WTC11 (cell line): Measurements from ENCODE around the gene NEDD9. TPM values are rescaled to one million over a fixed set of nuclear protein-coding genes. Genes with fewer than 3 reads are reported as not detected.

ENCODE experiments used
- ATAC-seq: fragments of 200-7000 bp; cut with Tn5 transposase; 2 replicates; pipeline ENCODE4 v1.10.0; 2021; ENCODE audit warnings: mild to moderate bottlenecking, moderate library complexity
- CTCF ChIA-PET: fragments of 300-600 bp; sonication (Branson Sonifier 250); formaldehyde crosslinking; loops from one replicate; lab custom pipeline; 2021; ENCODE audit warnings: antibody characterized with exemption; lab: Charles Lee
- POLR2A ChIA-PET: fragments of 350-600 bp; sonication (Branson Sonifier 250); formaldehyde crosslinking; loops from one replicate; lab custom pipeline; 2021; ENCODE audit warnings: antibody characterized with exemption; lab: Charles Lee
- DNase-seq: peaks from one replicate; pipeline ENCODE4 v3.0.0; 2021; ENCODE audit warnings: low spot score
- H3K27ac Mint-ChIP-seq: 2 replicates; pipeline ENCODE4 v1.8.0; 2021; ENCODE audit warnings: mixed read lengths
- H3K27me3 Mint-ChIP-seq: 2 replicates; pipeline ENCODE4 v1.8.0; 2021; ENCODE audit warnings: low read depth, mild to moderate bottlenecking, moderate library complexity, mixed read lengths
- H3K36me3 Mint-ChIP-seq: 2 replicates; pipeline ENCODE4 v1.8.0; 2021; ENCODE audit warnings: mixed read lengths
- H3K4me1 Mint-ChIP-seq: 2 replicates; pipeline ENCODE4 v1.8.0; 2022; ENCODE audit warnings: mixed read lengths
- H3K4me3 Mint-ChIP-seq: 2 replicates; pipeline ENCODE4 v1.8.0; 2021; ENCODE audit warnings: mild to moderate bottlenecking, moderate library complexity, mixed read lengths
- H3K9me3 Mint-ChIP-seq: 2 replicates; pipeline ENCODE4 v1.8.0; 2021; ENCODE audit warnings: mixed read lengths
- ELF4 ChIP-seq: sonication (generic); formaldehyde crosslinking; IDR thresholded peaks from 2 replicates; pipeline ENCODE4 v1.8.1; 2022; ENCODE audit warnings: low read depth, mild to moderate bottlenecking, moderate library complexity, missing genetic modification reagents
- FOXP1 ChIP-seq: sonication (generic); formaldehyde crosslinking; IDR thresholded peaks from 2 replicates; pipeline ENCODE4 v1.8.0; 2022; ENCODE audit warnings: missing genetic modification reagents, mild to moderate bottlenecking, moderate library complexity, borderline replicate concordance
- GTF2I ChIP-seq: fragments of 250-450 bp; sonication (Bioruptor Pico); conservative IDR thresholded peaks from 2 replicates; pipeline ENCODE4 v1.4.0; 2021; ENCODE audit warnings: mild to moderate bottlenecking
- JUN ChIP-seq: sonication (generic); formaldehyde crosslinking; IDR thresholded peaks from 2 replicates; pipeline ENCODE4 v1.8.0; 2023; ENCODE audit warnings: mild to moderate bottlenecking, missing genetic modification reagents
- TCF7 ChIP-seq: sonication (generic); formaldehyde crosslinking; IDR thresholded peaks from 2 replicates; pipeline ENCODE4 v1.8.0; 2022; ENCODE audit warnings: mild to moderate bottlenecking, low read depth, missing genetic modification reagents, moderate library complexity
- TP53 ChIP-seq: sonication (generic); formaldehyde crosslinking; IDR thresholded peaks from 2 replicates; pipeline ENCODE4 v1.8.1; 2023; ENCODE audit warnings: mild to moderate bottlenecking, missing genetic modification reagents
- ZNF138 ChIP-seq: sonication (generic); formaldehyde crosslinking; conservative IDR thresholded peaks from 2 replicates; pipeline ENCODE4 v1.8.1; 2022; ENCODE audit warnings: mild to moderate bottlenecking, moderate library complexity, missing genetic modification reagents
- ZNF263 ChIP-seq: sonication (generic); formaldehyde crosslinking; IDR thresholded peaks from 2 replicates; pipeline ENCODE4 v1.8.1; 2022; ENCODE audit warnings: low read depth, mild to moderate bottlenecking, moderate library complexity, missing genetic modification reagents
- ZNF671 ChIP-seq: fragments of 250-450 bp; sonication (Bioruptor Pico); IDR thresholded peaks from 2 replicates; pipeline ENCODE4 v1.8.0; 2021; ENCODE audit warnings: mild to moderate bottlenecking
- total RNA-seq: library from RNA; stranded (reverse); gene quantifications from 3 replicates; pipeline ENCODE4 v1.2.3, GENCODE V29; 2021
- TF ChIP-seq, protein P1 (sequence below): fragments of 250-450 bp; sonication (Bioruptor Pico); IDR thresholded peaks from 2 replicates; pipeline ENCODE4 v1.9.0; 2021; ENCODE audit warnings: mild to moderate bottlenecking
- TF ChIP-seq, protein P2 (sequence below): sonication (generic); formaldehyde crosslinking; IDR thresholded peaks from 2 replicates; pipeline ENCODE4 v1.8.0; 2023; ENCODE audit warnings: mild to moderate bottlenecking, missing genetic modification reagents
- TF ChIP-seq, protein P3 (sequence below): sonication (generic); formaldehyde crosslinking; IDR thresholded peaks from 2 replicates; pipeline ENCODE4 v1.8.0; 2022; ENCODE audit warnings: mild to moderate bottlenecking, missing genetic modification reagents
- TF ChIP-seq, protein P4 (sequence below): sonication (generic); formaldehyde crosslinking; IDR thresholded peaks from 2 replicates; pipeline ENCODE4 v1.8.1; 2022; ENCODE audit warnings: low read depth, mild to moderate bottlenecking, moderate library complexity, missing genetic modification reagents, borderline replicate concordance
- TF ChIP-seq, protein P5 (sequence below): sonication (generic); formaldehyde crosslinking; IDR thresholded peaks from 2 replicates; pipeline ENCODE4 v1.8.0; 2023; ENCODE audit warnings: missing genetic modification reagents, mild to moderate bottlenecking, borderline replicate concordance
- TF ChIP-seq, protein P6 (sequence below): fragments of 250-450 bp; sonication (Bioruptor Pico); IDR thresholded peaks from 2 replicates; pipeline ENCODE4 v2.1.2; 2022; ENCODE audit warnings: mild to moderate bottlenecking, moderate library complexity
- TF ChIP-seq, protein P7 (sequence below): sonication (generic); formaldehyde crosslinking; IDR thresholded peaks from 2 replicates; pipeline ENCODE4 v1.8.1; 2022; ENCODE audit warnings: low read depth, missing genetic modification reagents, borderline replicate concordance

NEDD9 gene
- total RNA-seq, 1 experiment from 2014 or later = 9.8 TPM

DNA sequence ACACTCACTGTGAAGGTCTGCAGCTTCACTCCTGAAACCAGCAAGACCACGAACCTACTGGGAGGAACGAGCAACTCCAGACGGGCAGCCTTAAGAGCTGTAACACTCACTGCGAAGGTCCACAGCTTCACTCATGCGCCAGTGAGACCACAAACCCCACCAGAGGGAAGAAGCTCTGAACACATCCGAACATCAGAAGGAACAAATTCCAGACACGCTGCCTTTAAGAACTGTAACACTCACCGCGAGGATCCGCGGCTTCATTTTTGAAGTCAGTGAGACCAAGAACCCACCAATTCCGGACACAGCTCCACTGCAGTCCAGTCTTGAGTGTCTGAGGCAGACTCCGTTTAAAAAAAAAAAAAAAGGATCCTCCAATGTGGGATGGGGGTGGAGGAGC is 60.5 kb downstream of the NEDD9 start:
- POLR2A ChIA-PET = no interaction called here
- CTCF ChIA-PET = interaction anchor here (0.6 to 3.3 kb wide), 16 partner anchors 16 to 440 kb away, joined by 3 to 19 read pairs (median 4); partner anchors contain the start of gene NEDD9
- no peak overlapping the region for H3K27ac Mint-ChIP-seq

DNA sequence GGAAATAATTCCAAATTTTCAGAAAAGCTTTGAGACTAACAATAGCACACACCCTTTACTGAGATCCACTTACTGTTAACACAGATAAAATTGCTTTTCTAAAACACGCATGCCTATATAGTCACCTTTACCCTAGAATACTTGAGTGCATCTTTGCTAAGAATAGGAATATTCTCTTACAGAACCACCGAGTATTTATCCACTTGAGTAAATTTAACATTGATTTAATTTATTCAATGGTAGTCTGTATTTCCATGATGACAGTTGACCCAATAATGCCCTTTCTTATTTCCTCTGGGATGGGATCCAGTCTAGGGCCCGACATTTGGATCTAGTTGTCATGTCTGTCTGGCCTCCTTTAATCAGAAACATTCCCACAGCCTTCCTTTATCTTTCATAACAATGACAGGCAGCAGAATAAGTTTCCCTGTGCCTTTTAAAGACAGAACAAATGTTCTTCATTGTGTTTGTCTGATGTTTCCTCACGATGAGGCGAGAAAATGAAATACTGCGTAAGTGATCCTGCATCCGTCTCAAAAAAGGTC is 64.3 kb downstream of the NEDD9 start:
- peaks cover 13% of the 10 kb centered on the region for H3K4me1 Mint-ChIP-seq
- POLR2A ChIA-PET = no interaction called here
- CTCF ChIA-PET = interaction anchor here (1.8 kb wide), 1 partner anchor 24 kb away, joined by 5 read pairs; no protein-coding TSS in a partner anchor
- H3K4me3 Mint-ChIP-seq = no peak overlapping the region
- no peak overlapping the region for H3K27ac Mint-ChIP-seq
- DNase-seq (no peak), ATAC-seq (no peak)
- peaks cover 5% of the 10 kb centered on the region for H3K9me3 Mint-ChIP-seq
- H3K27me3 Mint-ChIP-seq = no peaks in the 10 kb centered on the region
- H3K36me3 Mint-ChIP-seq = no peaks in the 10 kb centered on the region
- TF ChIP-seq JUN (CRISPR knock-in tag) (no peak), ZNF263 (CRISPR knock-in tag) (no peak), ZNF138 (CRISPR knock-in tag) (no peak)
- TF ChIP-seq, protein P1, sequence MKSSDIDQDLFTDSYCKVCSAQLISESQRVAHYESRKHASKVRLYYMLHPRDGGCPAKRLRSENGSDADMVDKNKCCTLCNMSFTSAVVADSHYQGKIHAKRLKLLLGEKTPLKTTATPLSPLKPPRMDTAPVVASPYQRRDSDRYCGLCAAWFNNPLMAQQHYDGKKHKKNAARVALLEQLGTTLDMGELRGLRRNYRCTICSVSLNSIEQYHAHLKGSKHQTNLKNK (CRISPR knock-in tag) = no peak
- TF ChIP-seq, protein P2, sequence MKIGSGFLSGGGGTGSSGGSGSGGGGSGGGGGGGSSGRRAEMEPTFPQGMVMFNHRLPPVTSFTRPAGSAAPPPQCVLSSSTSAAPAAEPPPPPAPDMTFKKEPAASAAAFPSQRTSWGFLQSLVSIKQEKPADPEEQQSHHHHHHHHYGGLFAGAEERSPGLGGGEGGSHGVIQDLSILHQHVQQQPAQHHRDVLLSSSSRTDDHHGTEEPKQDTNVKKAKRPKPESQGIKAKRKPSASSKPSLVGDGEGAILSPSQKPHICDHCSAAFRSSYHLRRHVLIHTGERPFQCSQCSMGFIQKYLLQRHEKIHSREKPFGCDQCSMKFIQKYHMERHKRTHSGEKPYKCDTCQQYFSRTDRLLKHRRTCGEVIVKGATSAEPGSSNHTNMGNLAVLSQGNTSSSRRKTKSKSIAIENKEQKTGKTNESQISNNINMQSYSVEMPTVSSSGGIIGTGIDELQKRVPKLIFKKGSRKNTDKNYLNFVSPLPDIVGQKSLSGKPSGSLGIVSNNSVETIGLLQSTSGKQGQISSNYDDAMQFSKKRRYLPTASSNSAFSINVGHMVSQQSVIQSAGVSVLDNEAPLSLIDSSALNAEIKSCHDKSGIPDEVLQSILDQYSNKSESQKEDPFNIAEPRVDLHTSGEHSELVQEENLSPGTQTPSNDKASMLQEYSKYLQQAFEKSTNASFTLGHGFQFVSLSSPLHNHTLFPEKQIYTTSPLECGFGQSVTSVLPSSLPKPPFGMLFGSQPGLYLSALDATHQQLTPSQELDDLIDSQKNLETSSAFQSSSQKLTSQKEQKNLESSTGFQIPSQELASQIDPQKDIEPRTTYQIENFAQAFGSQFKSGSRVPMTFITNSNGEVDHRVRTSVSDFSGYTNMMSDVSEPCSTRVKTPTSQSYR = no peak
- TF ChIP-seq, protein P3, sequence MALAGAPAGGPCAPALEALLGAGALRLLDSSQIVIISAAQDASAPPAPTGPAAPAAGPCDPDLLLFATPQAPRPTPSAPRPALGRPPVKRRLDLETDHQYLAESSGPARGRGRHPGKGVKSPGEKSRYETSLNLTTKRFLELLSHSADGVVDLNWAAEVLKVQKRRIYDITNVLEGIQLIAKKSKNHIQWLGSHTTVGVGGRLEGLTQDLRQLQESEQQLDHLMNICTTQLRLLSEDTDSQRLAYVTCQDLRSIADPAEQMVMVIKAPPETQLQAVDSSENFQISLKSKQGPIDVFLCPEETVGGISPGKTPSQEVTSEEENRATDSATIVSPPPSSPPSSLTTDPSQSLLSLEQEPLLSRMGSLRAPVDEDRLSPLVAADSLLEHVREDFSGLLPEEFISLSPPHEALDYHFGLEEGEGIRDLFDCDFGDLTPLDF (CRISPR knock-in tag) = no peak
- TF ChIP-seq, protein P4, sequence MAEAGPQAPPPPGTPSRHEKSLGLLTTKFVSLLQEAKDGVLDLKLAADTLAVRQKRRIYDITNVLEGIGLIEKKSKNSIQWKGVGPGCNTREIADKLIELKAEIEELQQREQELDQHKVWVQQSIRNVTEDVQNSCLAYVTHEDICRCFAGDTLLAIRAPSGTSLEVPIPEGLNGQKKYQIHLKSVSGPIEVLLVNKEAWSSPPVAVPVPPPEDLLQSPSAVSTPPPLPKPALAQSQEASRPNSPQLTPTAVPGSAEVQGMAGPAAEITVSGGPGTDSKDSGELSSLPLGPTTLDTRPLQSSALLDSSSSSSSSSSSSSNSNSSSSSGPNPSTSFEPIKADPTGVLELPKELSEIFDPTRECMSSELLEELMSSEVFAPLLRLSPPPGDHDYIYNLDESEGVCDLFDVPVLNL (CRISPR knock-in tag) = no peak

More for the DNA sequence above, 60.5 kb downstream of the NEDD9 start:
- ATAC-seq (no peak), DNase-seq (no peak)
- Mint-ChIP-seq H3K27me3 (no peaks in the 10 kb centered on the region; the same call in 1 of the 2 replicates), H3K4me1 (peaks cover 17% of the 10 kb centered on the region), H3K9me3 (peaks cover 5% of the 10 kb centered on the region), H3K4me3 (no peak overlapping the region), H3K36me3 (no peaks in the 10 kb centered on the region)
- no peak for TF ChIP-seq TP53
- TF ChIP-seq GTF2I = no peak
- TF ChIP-seq, protein P5, sequence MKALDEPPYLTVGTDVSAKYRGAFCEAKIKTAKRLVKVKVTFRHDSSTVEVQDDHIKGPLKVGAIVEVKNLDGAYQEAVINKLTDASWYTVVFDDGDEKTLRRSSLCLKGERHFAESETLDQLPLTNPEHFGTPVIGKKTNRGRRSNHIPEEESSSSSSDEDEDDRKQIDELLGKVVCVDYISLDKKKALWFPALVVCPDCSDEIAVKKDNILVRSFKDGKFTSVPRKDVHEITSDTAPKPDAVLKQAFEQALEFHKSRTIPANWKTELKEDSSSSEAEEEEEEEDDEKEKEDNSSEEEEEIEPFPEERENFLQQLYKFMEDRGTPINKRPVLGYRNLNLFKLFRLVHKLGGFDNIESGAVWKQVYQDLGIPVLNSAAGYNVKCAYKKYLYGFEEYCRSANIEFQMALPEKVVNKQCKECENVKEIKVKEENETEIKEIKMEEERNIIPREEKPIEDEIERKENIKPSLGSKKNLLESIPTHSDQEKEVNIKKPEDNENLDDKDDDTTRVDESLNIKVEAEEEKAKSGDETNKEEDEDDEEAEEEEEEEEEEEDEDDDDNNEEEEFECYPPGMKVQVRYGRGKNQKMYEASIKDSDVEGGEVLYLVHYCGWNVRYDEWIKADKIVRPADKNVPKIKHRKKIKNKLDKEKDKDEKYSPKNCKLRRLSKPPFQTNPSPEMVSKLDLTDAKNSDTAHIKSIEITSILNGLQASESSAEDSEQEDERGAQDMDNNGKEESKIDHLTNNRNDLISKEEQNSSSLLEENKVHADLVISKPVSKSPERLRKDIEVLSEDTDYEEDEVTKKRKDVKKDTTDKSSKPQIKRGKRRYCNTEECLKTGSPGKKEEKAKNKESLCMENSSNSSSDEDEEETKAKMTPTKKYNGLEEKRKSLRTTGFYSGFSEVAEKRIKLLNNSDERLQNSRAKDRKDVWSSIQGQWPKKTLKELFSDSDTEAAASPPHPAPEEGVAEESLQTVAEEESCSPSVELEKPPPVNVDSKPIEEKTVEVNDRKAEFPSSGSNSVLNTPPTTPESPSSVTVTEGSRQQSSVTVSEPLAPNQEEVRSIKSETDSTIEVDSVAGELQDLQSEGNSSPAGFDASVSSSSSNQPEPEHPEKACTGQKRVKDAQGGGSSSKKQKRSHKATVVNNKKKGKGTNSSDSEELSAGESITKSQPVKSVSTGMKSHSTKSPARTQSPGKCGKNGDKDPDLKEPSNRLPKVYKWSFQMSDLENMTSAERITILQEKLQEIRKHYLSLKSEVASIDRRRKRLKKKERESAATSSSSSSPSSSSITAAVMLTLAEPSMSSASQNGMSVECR (CRISPR knock-in tag) = no peak
- TF ChIP-seq, protein P6, sequence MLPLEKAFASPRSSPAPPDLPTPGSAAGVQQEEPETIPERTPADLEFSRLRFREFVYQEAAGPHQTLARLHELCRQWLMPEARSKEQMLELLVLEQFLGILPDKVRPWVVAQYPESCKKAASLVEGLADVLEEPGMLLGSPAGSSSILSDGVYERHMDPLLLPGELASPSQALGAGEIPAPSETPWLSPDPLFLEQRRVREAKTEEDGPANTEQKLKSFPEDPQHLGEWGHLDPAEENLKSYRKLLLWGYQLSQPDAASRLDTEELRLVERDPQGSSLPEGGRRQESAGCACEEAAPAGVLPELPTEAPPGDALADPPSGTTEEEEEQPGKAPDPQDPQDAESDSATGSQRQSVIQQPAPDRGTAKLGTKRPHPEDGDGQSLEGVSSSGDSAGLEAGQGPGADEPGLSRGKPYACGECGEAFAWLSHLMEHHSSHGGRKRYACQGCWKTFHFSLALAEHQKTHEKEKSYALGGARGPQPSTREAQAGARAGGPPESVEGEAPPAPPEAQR (CRISPR knock-in tag) = no peak
- TF ChIP-seq FOXP1 = no peak
- no peak for TF ChIP-seq ELF4 (CRISPR knock-in tag)
- TF ChIP-seq, protein P7, sequence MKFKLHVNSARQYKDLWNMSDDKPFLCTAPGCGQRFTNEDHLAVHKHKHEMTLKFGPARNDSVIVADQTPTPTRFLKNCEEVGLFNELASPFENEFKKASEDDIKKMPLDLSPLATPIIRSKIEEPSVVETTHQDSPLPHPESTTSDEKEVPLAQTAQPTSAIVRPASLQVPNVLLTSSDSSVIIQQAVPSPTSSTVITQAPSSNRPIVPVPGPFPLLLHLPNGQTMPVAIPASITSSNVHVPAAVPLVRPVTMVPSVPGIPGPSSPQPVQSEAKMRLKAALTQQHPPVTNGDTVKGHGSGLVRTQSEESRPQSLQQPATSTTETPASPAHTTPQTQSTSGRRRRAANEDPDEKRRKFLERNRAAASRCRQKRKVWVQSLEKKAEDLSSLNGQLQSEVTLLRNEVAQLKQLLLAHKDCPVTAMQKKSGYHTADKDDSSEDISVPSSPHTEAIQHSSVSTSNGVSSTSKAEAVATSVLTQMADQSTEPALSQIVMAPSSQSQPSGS (CRISPR knock-in tag) = no peak
- no peak for TF ChIP-seq ZNF671
- no peak for TF ChIP-seq ZNF263 (CRISPR knock-in tag)
- TF ChIP-seq TCF7 (CRISPR knock-in tag) = no peak
